ENCODE results near the gene SIM1.

DNA sequence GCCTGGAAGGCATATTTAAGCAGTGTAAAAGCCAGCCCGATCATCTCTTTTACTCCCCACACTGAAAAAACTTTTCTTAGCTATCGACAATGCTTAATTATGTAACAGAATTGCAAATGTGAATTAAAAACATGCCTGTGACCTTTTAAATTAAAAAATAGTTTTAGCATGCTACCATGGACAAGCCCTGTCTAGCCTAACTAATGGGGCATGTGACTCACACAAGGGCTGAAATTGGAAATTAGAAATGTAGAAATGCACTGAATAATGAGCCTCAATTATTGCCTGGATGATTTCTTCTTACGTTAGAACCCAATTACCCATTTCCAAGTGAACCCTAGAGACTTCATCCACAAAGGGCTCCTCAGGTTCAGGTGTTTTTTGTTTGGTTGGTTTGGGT lies 82.7 kb downstream of the SIM1 start:
- TF ChIP-seq, protein P1, sequence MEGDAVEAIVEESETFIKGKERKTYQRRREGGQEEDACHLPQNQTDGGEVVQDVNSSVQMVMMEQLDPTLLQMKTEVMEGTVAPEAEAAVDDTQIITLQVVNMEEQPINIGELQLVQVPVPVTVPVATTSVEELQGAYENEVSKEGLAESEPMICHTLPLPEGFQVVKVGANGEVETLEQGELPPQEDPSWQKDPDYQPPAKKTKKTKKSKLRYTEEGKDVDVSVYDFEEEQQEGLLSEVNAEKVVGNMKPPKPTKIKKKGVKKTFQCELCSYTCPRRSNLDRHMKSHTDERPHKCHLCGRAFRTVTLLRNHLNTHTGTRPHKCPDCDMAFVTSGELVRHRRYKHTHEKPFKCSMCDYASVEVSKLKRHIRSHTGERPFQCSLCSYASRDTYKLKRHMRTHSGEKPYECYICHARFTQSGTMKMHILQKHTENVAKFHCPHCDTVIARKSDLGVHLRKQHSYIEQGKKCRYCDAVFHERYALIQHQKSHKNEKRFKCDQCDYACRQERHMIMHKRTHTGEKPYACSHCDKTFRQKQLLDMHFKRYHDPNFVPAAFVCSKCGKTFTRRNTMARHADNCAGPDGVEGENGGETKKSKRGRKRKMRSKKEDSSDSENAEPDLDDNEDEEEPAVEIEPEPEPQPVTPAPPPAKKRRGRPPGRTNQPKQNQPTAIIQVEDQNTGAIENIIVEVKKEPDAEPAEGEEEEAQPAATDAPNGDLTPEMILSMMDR (IDR thresholded peaks at IDR 0.05; ENCODE audit: insufficient read depth, low read depth, low read length) = no peak
- TF ChIP-seq EZH2 (IDR thresholded peaks at IDR 0.05; ENCODE audit: insufficient read depth, low read length) = no peak

All from astrocyte (in vitro differentiated cells and primary cell).